NCI-H1930 (cell line): ENCODE measurements around the gene PHF23.

Experiments
- DNase-seq, 2 experiments: peaks; one replicate each; lab custom pipeline; 2025; lab: John Stamatoyannopoulos, UW

Gene PHF23

DNA sequence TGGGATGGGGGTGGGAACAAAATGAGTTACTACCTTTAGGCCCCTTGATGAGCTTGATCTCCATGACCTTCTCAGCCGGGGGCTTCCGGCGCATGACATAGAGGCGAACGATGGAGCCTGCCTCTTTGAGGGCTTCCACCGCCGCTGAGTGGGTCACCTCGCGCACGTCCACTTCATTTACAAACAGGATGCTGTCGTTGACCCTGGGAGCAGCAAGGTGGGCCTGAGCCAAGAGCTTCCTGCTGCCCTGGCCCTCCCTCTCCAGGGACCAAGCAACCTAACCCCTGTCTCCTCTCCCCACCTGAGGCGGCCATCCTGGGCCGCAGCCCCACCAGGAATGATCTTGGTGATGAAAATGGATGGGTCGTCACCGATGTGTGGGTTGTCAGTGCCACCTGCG, 35.9 kb downstream of the PHF23 start:
- DNase-seq = no peak

DNA sequence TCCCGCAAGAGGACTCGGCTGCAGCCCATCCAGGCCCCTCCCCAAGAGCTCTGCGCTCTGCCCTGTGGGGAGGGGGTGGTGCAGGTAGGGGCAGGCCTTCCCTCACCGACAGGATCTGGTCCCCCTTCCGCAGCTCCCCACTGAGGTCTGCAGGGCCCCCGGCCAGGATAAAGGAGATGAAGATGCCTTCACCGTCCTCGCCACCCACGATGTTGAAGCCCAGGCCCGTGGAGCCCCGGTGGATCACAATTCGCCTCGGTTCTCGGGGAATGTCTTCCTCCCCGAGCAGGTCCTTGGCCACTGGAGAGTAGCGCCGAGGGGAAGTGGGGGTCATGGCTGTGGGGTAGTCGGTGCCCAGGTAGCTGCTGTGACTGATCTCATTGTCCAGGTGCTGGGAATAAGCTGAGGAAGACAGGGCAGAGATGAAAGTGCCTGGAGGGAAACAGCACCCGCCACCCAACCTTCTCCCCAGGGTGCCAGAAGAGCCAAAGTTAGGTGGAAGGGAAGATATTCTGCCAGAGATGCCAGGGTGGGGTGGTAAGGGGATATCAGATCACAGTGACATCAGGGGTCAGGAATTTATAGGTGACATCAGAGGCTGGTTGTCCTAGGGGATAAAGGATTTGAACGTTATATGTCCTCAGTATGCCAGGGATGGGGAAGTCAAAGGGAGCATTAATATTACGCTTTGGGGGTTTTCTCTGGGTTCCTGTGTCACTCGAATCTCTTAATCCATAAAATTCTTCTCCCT, 42.4 kb downstream of the PHF23 start:
- DNase-seq = no peak

DNA sequence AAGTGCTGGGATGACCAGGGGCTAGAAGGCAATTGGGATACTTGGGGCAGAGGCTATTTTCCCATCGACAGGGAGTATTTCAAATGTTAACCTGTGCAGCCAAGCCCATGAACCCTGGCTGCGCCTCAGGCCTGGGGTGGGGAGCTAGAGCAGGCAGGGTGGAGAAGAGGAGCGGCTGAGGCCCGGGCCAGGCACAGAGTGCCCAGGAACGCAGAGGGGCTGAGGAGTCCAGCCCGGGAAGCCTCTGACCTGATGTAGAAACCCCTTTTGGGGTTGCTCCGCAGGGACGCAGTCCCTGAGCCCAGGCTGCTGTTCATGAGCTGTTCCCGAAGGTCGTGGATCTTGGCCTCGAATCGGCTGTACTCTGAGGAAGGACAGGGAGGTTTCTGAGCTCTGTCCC, 43.3 kb downstream of the PHF23 start:
- DNase-seq = no peak

DNA sequence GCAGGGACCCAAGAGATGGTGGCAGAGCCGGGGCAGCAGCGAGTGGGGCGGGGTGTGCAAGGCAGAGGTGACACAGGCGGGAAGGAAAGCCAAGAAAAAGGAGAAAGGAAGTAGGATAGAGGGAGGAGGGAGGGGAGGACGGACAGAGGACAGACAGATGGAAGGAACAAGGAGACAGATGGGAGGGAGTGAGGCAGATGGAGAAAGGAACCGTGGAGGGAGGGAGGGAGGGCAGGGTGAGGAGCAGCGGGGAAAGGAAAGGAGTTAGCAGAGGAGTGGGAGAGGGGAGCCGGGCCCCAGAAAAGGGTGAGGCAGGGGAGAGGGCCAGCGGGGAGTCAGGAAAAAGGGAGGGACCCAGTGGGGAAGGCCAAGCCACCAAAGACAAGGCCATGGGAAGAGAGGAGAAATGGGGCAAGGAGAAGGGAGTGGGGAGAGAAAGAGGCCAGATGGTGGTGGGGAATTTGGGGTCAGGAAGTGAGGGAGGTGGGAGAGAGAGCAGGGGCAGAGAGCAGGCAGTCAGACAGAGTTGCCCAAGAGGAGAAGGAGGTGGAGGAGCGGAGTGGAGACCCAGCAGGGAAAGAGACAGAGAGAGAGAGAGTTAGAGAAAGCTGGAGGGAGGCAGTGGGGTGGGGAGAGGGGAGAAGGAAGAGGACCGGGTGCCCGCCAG, 46.9 kb downstream of the PHF23 start:
- no peak for DNase-seq

DNA sequence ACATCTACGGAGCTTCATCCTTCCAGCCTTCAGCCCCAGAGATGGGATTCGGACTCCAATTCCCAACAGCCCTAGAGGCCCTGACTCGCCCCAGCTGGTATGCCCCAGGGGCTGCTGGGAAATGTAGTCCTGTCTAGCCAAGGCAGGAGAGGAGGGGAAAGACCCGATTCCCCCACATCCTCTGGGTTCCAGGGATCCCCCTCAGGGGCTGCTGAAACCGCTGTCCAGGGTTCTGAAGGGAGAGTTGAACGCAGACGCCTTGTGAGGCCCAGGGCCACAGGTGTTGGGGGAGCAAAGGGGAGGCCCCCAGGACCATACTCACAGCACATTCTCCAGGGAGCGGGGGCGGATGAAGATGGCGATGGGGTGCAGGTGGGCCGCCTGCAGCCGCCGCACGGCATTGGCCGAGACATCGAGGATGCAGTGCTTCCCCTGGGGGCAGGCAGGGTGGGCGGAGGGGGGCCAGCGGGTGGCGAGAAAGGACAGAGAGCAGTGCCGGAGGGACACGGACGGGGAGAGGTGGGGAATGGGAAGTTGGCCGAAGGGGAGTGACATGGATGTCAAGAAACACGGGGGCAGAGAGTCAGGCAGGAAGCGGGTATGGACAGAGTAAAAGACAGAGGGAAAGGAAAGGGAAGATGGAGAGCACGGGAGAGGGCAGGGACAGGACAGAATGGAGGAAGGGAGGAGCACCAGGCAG, 47.5 kb downstream of the PHF23 start:
- peak; percentile 22 to 26 for DNase-seq

DNA sequence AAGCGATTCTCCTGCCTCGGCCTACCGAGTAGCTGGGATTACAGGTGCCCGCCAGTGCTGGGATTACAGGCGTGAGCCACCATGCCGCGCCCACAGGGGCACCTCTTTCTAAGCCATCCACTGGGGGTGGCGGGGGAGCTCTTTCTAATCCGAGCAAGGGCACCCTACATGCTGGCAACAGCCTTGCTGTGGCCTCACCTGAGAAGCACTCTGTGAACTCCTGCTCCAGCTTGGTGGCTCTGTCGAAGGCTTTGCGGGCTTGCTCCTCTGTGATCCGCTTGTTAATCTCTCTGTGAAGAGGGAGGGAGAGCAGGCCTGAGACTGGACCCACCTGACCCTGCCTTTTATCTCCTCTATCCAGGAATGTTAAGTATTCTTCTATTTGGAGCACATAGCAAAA, 48.2 kb downstream of the PHF23 start:
- no peak for DNase-seq

DNA sequence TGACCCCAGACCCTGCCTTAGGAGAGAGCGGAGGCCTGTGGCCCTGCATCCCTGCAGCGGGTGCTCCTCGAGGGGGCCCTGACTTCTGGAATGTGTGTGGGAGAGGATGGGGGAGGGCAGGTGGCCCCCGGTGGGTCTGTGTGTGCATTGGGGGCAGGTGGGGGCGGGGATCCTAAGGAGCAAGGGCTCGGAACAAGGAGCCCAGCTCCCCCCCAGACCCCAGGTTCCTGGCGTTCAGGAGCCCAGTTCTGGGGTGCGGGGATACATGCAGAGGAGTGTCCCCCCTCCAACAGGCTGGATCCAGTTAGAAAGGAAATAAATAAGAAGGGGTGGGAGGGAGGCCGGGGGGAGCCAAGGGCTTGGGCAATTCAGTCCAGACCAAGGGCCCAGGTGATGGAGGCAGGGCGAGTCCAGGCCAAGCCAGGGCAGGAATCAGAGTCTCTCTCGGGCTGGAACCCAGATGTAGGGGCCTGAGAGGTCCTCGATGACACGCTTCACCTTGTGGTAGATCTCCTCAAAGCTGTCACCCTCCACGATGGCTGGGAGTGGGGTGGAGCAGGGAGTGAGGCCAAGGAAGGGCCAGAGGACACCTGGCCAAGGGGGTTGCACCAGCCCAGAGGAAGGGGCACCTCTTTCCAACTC, 48.9 kb downstream of the PHF23 start:
- no peak for DNase-seq

DNA sequence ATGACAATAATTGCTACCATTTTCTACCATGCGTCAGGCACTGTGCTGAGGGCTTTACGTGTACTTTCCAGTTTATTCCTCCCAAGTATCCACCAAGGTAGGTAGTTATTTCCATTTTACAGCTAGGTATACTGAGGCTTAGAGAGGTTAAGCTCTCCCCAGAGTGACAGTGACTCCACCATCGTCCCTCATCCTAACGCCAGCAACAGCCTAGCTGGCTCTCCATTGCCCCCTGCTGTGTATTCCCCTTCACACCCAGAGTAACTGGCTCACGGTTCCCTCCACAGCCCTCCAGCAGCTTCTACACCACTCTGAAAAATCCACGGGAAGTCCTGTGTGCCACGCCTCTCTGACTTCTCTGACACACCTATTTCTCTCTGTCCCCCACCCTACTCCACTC, 53.0 kb downstream of the PHF23 start:
- no peak for DNase-seq
